Smooth muscle cell of trachea (primary cell): Measurements from ENCODE around the gene PRIM2. TPM values are rescaled to one million over a fixed set of nuclear protein-coding genes. Genes with fewer than 3 reads are reported as not detected.

Experiments
- total RNA-seq: library from RNA; depleted of rRNA; stranded (reverse); fragments of >200 nt; gene quantifications from 2 replicates; pipeline ENCODE4 v1.2.1, GENCODE V29; 2014

PRIM2 gene
- total RNA-seq: 37.7 and 55.4 TPM in 2 replicates

GRCh38 chr6:57317060-57317943 lies at the start of gene PRIM2:
Gene PRIM2, plus strand, starts transcription at chr6:57317630. Its CDS starts 816 bp downstream, at chr6:57318446.

Other genes with a start within 250 kb of the PRIM2 start
- 62.0 and 70.0 TPM in 2 replicates for gene ZNF451, start 227.4 kb upstream of the PRIM2 start, total RNA-seq
- 23.4 and 25.5 TPM in 2 replicates for gene BAG2, start 145.3 kb upstream of the PRIM2 start, total RNA-seq
- gene RAB23, start 95.3 kb upstream of the PRIM2 start, total RNA-seq: 47.6 and 50.6 TPM in 2 replicates